Endothelial cell of umbilical vein (primary cell): ENCODE data around the gene DUSP28. TPM values are rescaled to one million over a fixed set of nuclear protein-coding genes. Genes with fewer than 3 reads are reported as not detected.

Experiments
- BruUV-seq: library from RNA; stranded (reverse); fragments of 400-500 nt; replicated peaks from 2 replicates; lab custom pipeline; 2021; lab: Mats Ljungman, UMichigan
- CTCF ChIA-PET: fragments of 300-600, 350-600 bp; sonication (Branson Sonifier 250); formaldehyde crosslinking; loops from one replicate; lab custom pipeline; 2021; ENCODE audit warnings: antibody characterized with exemption, inconsistent platforms; lab: Charles Lee
- POLR2A ChIA-PET: fragments of 300-600, 350-600 bp; sonication (Branson Sonifier 250); formaldehyde crosslinking; loops from one replicate; lab custom pipeline; 2021; ENCODE audit warnings: antibody characterized with exemption, inconsistent platforms; lab: Charles Lee
- DNase-seq: peaks from one replicate; pipeline ENCODE4 v3.0.0-alpha.2; 2011; ENCODE audit warnings: low read depth, low spot score
- FAIRE-seq: peaks from 2 replicates; lab custom pipeline; 2011; peaks lifted over from hg19 to GRCh38; lab: Jason Lieb, UNC
- H2AFZ ChIP-seq: 2 replicates; pipeline ENCODE4 v1.6.0; 2012; ENCODE audit warnings: low read depth, low read length, control low read depth, inconsistent platforms
- H3K27ac ChIP-seq: 2 replicates; pipeline ENCODE4 v1.5.1; 2011; ENCODE audit warnings: low read depth, mild to moderate bottlenecking, control low read depth, low read length, moderate library complexity; ENCODE audit not compliant: insufficient read depth
- H3K27me3 ChIP-seq, 2 experiments: 2 replicates each; pipeline versions ENCODE4 v1.6.0 to v1.6.1; 2011; ENCODE audit warnings: low read length in 2 of 2, mixed read lengths in 1 of 2; ENCODE audit not compliant: control insufficient read depth in 2 of 2, insufficient read depth in 2 of 2
- H3K36me3 ChIP-seq, 2 experiments: 2 replicates in 1 of 2; 3 replicates in 1 of 2; pipeline ENCODE4 v1.5.1; 2011; ENCODE audit warnings: low read length in 2 of 2, mild to moderate bottlenecking in 1 of 2, moderate library complexity in 1 of 2; ENCODE audit not compliant: control insufficient read depth in 2 of 2, insufficient read depth in 2 of 2; ENCODE audit errors: extremely low read depth in 1 of 2
- H3K4me1 ChIP-seq: 3 replicates; pipeline ENCODE4 v1.5.1; 2011; ENCODE audit warnings: mild to moderate bottlenecking, low read length; ENCODE audit not compliant: control insufficient read depth, insufficient read depth; ENCODE audit errors: extremely low read depth
- H3K4me2 ChIP-seq: 2 replicates; pipeline ENCODE4 v1.6.1; 2011; ENCODE audit warnings: low read length, control low read depth, mixed read lengths; ENCODE audit not compliant: insufficient read depth
- H3K4me3 ChIP-seq, 3 experiments: fragments of 200-600 bp in 1 of 3; sonication (generic), shearing (Covaris generic) in 1 of 3; replicated peaks in 1 of 3; 2 replicates each; pipeline ENCODE4 v1.5.1; 2011 to 2016; ENCODE audit warnings: control low read depth in 3 of 3, low read length in 3 of 3, mild to moderate bottlenecking in 2 of 3, inconsistent platforms in 1 of 3, low read depth in 1 of 3, moderate library complexity in 1 of 3; ENCODE audit not compliant: insufficient read depth in 1 of 3
- H3K79me2 ChIP-seq: 2 replicates; pipeline ENCODE4 v1.6.0; 2012; ENCODE audit warnings: low read length, inconsistent platforms; ENCODE audit not compliant: control insufficient read depth, insufficient read depth
- H3K9ac ChIP-seq: replicated peaks from 2 replicates; pipeline ENCODE3; 2011; ENCODE audit warnings: low read length, control low read depth; ENCODE audit not compliant: insufficient read depth; ENCODE audit errors: extremely low read depth
- H3K9me1 ChIP-seq: replicated peaks from 3 replicates; pipeline ENCODE4 v1.6.0; 2011; ENCODE audit warnings: mild to moderate bottlenecking, low read length; ENCODE audit not compliant: control insufficient read depth, insufficient read depth; ENCODE audit errors: extremely low read depth
- H3K9me3 ChIP-seq: replicated peaks from 2 replicates; pipeline ENCODE4 v1.5.1; 2012; ENCODE audit warnings: low read length, inconsistent platforms; ENCODE audit not compliant: control insufficient read depth, insufficient read depth
- H4K20me1 ChIP-seq: replicated peaks from 2 replicates; pipeline ENCODE3; 2011; ENCODE audit warnings: mild to moderate bottlenecking, low read length; ENCODE audit not compliant: control insufficient read depth, insufficient read depth; ENCODE audit errors: extremely low read depth
- CTCF ChIP-seq, 2 donors: IDR thresholded peaks; 1 replicate in 1 of 2; 2 replicates in 1 of 2; pipeline ENCODE4 v1.5.1; 2011; ENCODE audit warnings: low read length in 2 of 2, mild to moderate bottlenecking in 2 of 2, moderate library complexity in 2 of 2, control low read depth in 1 of 2, inconsistent platforms in 1 of 2, low read depth in 1 of 2; ENCODE audit not compliant: insufficient read depth in 1 of 2; ENCODE audit errors: extremely low read depth in 1 of 2
- EZH2 ChIP-seq: IDR thresholded peaks from 2 replicates; pipeline ENCODE4 v1.6.1; 2012; ENCODE audit warnings: borderline replicate concordance, low read depth, mild to moderate bottlenecking, moderate library complexity, low read length, inconsistent platforms; ENCODE audit not compliant: severe bottlenecking
- FOS ChIP-seq: IDR thresholded peaks from 2 replicates; pipeline ENCODE4 v1.6.1; 2011; ENCODE audit warnings: mild to moderate bottlenecking, low read length, moderate library complexity, borderline replicate concordance; ENCODE audit not compliant: insufficient read depth
- GATA2 ChIP-seq: IDR thresholded peaks from 2 replicates; pipeline ENCODE4 v1.7.0; 2011; ENCODE audit warnings: low read depth, mild to moderate bottlenecking, moderate library complexity, mixed read lengths, low read length; ENCODE audit not compliant: insufficient read length, insufficient read depth
- JUN ChIP-seq: IDR thresholded peaks from 2 replicates; pipeline ENCODE4 v1.6.1; 2011; ENCODE audit warnings: borderline replicate concordance, low read depth; ENCODE audit not compliant: insufficient read length, insufficient read depth
- MYC ChIP-seq: IDR thresholded peaks from one replicate; pipeline ENCODE4 v1.6.1; 2011; ENCODE audit warnings: mild to moderate bottlenecking, low read depth, low read length
- POLR2A ChIP-seq: IDR thresholded peaks from 2 replicates; pipeline ENCODE4 v1.6.1; 2012; ENCODE audit warnings: low read depth, mild to moderate bottlenecking, control low read depth, low read length
- POLR2AphosphoS5 ChIP-seq: IDR thresholded peaks from 2 replicates; pipeline ENCODE4 v1.6.1; 2012; ENCODE audit warnings: low read depth, mild to moderate bottlenecking, control low read depth, low read length, moderate library complexity; ENCODE audit not compliant: insufficient read depth
- dilution Hi-C: fragments of 300-500 bp; cut with MboI; formaldehyde crosslinking; loops from one replicate; pipeline ENCODE4 v1.15.0; 2019; ENCODE audit warnings: low sequenced_read_pairs; ENCODE audit not compliant: extremely low pct_ligation_motif_present
- intact Hi-C: fragments of 100-400 bp; cut with micrococcal nuclease; formaldehyde crosslinking; loops from one replicate; pipeline ENCODE4 v1.10.0; 2022
- polyA plus RNA-seq, 4 experiments: library from polyadenylated mRNA; depleted of rRNA in 3 of 4; stranded (reverse) in 3 of 4; unstranded in 1 of 4; fragments of >200 nt; gene quantifications; 2 replicates each; pipeline versions ENCODE4 v1.2.1 to v1.2.3, GENCODE V29; 2011 to 2012; ENCODE audit warnings: missing spikeins in 1 of 4
- total RNA-seq: library from RNA; stranded (reverse); gene quantifications from 2 replicates; pipeline ENCODE4 v1.2.3, GENCODE V29; 2021
- TF ChIP-seq, protein P1 (sequence below): IDR thresholded peaks from 2 replicates; pipeline ENCODE4 v1.6.1; 2011; ENCODE audit not compliant: insufficient read depth, insufficient read length

Gene DUSP28
- total and polyA plus RNA-seq, 2 donors (not counting 3 experiments of a cell fraction or from before 2014, with no cell fraction given), result 2.2 to 4.3 TPM

GRCh38 chr2:240579071-240579762, 19.1 kb downstream of the DUSP28 start:
- no peaks in the 10 kb centered on the region for H3K27me3 ChIP-seq
- no peak overlapping the region for H3K4me3 ChIP-seq
- H3K9me1 ChIP-seq, result no peaks in the 10 kb centered on the region
- ChIA-PET CTCF (interaction anchor here (1.6 kb wide), 1 partner anchor 11 kb away, joined by 3 read pairs; the partner anchor contains the start of gene RNPEPL1), POLR2A (no interaction called here)
- H3K36me3 ChIP-seq, result peaks cover 0 to 27% of the 10 kb centered on the region in 2 experiments
- H4K20me1 ChIP-seq, result no peaks in the 10 kb centered on the region
- no peak for DNase-seq
- H3K9me3 ChIP-seq, result no peaks in the 10 kb centered on the region
- TF ChIP-seq MYC, result no peak
- TF ChIP-seq, protein P1, sequence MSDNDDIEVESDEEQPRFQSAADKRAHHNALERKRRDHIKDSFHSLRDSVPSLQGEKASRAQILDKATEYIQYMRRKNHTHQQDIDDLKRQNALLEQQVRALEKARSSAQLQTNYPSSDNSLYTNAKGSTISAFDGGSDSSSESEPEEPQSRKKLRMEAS, result no peak
- TF ChIP-seq JUN, result no peak
- TF ChIP-seq POLR2AphosphoS5, result no peak
- no peak for TF ChIP-seq FOS
- TF ChIP-seq EZH2, result no peak
- TF ChIP-seq POLR2A, result no peak
- TF ChIP-seq GATA2, result no peak
- TF ChIP-seq CTCF (IDR thresholded peaks at IDR 0.05; ENCODE audit: extremely low read depth in 1 of 2, insufficient read depth in 1 of 2, low read depth in 1 of 2, low read length in 2 of 2), result no peak
- no TSS peak for BruUV-seq
- H3K4me1 ChIP-seq, result no peaks in the 10 kb centered on the region
- H3K79me2 ChIP-seq, result peaks cover 8% of the 10 kb centered on the region
- no peak overlapping the region for H3K9ac ChIP-seq
- intact Hi-C loops, result no loop called here
- no peak overlapping the region for H3K4me2 ChIP-seq
- H2AFZ ChIP-seq, result no peak overlapping the region
- FAIRE-seq, result no peak
- no peak overlapping the region for H3K27ac ChIP-seq
- dilution Hi-C loops, result no loop called here
